ENCODE results near the gene CBX1. TPM values are rescaled to one million over a fixed set of nuclear protein-coding genes. Genes with fewer than 3 reads are reported as not detected.
A peak's percentile ranks its signal among the peaks of the same experiment; 100 is the strongest.

CBX1 gene
- total RNA-seq, 1 donor from 2014 or later = 39.1 TPM

DNA sequence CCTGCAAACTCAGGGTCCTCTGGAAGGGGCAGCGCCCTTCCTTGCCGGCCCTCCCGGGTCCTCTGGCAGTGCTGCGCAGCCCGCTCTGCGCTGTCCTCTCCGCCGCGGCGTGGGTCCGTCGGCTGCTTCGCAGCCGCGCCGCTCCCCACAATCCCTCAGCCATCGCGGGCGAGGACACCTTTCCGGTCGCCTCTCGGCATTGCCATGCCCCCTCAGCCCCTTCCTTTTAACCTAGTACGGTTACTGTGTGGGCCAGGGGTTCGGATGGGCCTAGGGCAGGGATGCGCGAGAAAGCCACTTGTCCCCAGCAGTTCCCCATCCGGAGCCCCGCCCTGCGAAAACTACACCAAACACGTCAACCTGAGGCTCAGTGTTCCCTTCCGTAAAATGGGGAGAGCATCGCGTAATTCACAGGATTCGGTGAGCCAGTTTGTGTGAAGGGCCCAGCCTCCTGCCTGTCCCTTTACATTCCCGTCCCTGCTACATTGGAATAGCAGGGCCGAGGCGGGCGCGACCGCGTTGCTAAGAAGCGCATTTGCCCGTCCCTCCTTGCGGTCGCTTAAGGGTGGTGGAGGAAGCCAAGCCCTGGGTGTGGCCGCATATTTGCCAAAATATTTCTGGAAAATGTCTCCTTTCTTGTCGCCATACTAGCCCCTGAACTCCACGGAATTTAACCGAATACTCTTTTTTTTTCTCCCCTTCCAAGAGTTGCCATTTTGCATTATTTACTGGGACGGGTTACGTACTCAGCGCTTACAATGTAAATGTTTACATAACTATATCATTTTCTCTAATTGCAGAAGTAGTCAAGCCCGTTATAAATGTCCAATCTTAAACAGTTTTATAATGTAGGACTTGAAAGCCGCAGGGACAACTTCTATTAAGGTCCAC is 76.9 kb downstream of the CBX1 start:
- H3K36me3 ChIP-seq (ENCODE audit: control insufficient read depth in 3 of 3, insufficient read depth in 3 of 3, low read length in 3 of 3) = no peaks in the 10 kb centered on the region
- peak overlapping the region; percentile 34 for H3K27ac ChIP-seq (ENCODE audit: low read depth, low read length)
- peaks cover 36 to 41% (median 41%) of the 10 kb centered on the region in 3 donors for H3K4me1 ChIP-seq (ENCODE audit: control insufficient read depth in 3 of 3, insufficient read depth in 3 of 3, low read length in 3 of 3)
- H3K9ac ChIP-seq (ENCODE audit: low read depth in 1 of 3, low read length in 3 of 3) = peak overlapping the region; percentile 36 to 76 (median 64)
- H3K4me3 ChIP-seq (ENCODE audit: low read length in 3 of 3) = peak overlapping the region; percentile 51 to 74 (median 63)
- H3K9me3 ChIP-seq (ENCODE audit: control insufficient read depth in 3 of 3, low read length in 3 of 3) = no peaks in the 10 kb centered on the region
- H3K27me3 ChIP-seq (ENCODE audit: control insufficient read depth in 3 of 3, insufficient read depth in 3 of 3, low read length in 3 of 3) = peaks cover 0 to 3% (median 0%) of the 10 kb centered on the region in 3 donors

GRCh38 chr17:48023400-48024148 is 77.7 kb downstream of the CBX1 start:
- Histone ChIP-seq H3K4me3 (ENCODE audit: low read length in 3 of 3) (peak overlapping the region; percentile 51 to 74 (median 63)), H3K27me3 (ENCODE audit: control insufficient read depth in 3 of 3, insufficient read depth in 3 of 3, low read length in 3 of 3) (peaks cover 0 to 7% (median 0%) of the 10 kb centered on the region in 3 donors), H3K36me3 (ENCODE audit: control insufficient read depth in 3 of 3, insufficient read depth in 3 of 3, low read length in 3 of 3) (no peaks in the 10 kb centered on the region), H3K9ac (ENCODE audit: low read depth in 1 of 3, low read length in 3 of 3) (peak overlapping the region; percentile 36 to 76 (median 64)), H3K4me1 (ENCODE audit: control insufficient read depth in 3 of 3, insufficient read depth in 3 of 3, low read length in 3 of 3) (peaks cover 36 to 41% (median 41%) of the 10 kb centered on the region in 3 donors), H3K9me3 (ENCODE audit: control insufficient read depth in 3 of 3, low read length in 3 of 3) (no peaks in the 10 kb centered on the region), H3K27ac (ENCODE audit: low read depth, low read length) (peak overlapping the region; percentile 34)

GRCh38 chr17:48022901-48023300 is 78.4 kb downstream of the CBX1 start:
- no peak overlapping the region for H3K9ac ChIP-seq (ENCODE audit: low read depth in 1 of 3, low read length in 3 of 3)
- H3K27me3 ChIP-seq (ENCODE audit: control insufficient read depth in 3 of 3, insufficient read depth in 3 of 3, low read length in 3 of 3) = peaks cover 0 to 7% (median 0%) of the 10 kb centered on the region in 3 donors
- H3K4me3 ChIP-seq (ENCODE audit: low read length in 3 of 3) = no peak overlapping the region

DNA sequence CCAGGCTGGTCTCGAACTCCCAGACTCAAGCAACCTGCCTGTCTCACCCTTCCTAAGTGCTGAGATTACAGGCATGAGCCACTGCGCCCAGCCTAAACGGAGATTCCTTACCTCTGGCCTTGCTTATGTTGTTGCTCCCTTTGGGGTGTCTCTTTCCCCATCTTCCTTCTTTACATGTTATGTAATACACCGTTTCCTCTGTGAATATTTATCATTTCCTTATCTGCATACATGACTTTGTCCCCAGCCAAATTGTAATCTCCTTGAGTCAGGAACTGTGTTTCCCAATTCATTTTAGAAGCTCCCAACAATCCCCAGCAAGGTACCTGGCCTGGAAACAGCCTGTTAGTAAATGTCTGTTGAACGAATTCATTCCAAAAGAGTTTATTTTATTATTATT is 79.3 kb downstream of the CBX1 start:
- Histone ChIP-seq H3K36me3 (ENCODE audit: control insufficient read depth in 3 of 3, insufficient read depth in 3 of 3, low read length in 3 of 3) (no peaks in the 10 kb centered on the region), H3K4me3 (ENCODE audit: low read length in 3 of 3) (no peak overlapping the region), H3K9me3 (ENCODE audit: control insufficient read depth in 3 of 3, low read length in 3 of 3) (no peaks in the 10 kb centered on the region), H3K27ac (ENCODE audit: low read depth, low read length) (no peak overlapping the region), H3K9ac (ENCODE audit: low read depth in 1 of 3, low read length in 3 of 3) (no peak overlapping the region), H3K27me3 (ENCODE audit: control insufficient read depth in 3 of 3, insufficient read depth in 3 of 3, low read length in 3 of 3) (peaks cover 0 to 7% (median 0%) of the 10 kb centered on the region in 3 donors), H3K4me1 (ENCODE audit: control insufficient read depth in 3 of 3, insufficient read depth in 3 of 3, low read length in 3 of 3) (peaks cover 33% of the 10 kb centered on the region in 3 donors)

More at GRCh38 chr17:48022901-48023300, 78.4 kb downstream of the CBX1 start:
- no peaks in the 10 kb centered on the region for H3K9me3 ChIP-seq (ENCODE audit: control insufficient read depth in 3 of 3, low read length in 3 of 3)
- peaks cover 36 to 41% (median 41%) of the 10 kb centered on the region in 3 donors for H3K4me1 ChIP-seq (ENCODE audit: control insufficient read depth in 3 of 3, insufficient read depth in 3 of 3, low read length in 3 of 3)
- no peaks in the 10 kb centered on the region for H3K36me3 ChIP-seq (ENCODE audit: control insufficient read depth in 3 of 3, insufficient read depth in 3 of 3, low read length in 3 of 3)
- no peak overlapping the region for H3K27ac ChIP-seq (ENCODE audit: low read depth, low read length)

Small RNAs within 50 kb of the gene (small RNA-seq; reads per million reads assigned to genes)
- gene AC004477.2 (not detected), gene MIR152 (220 reads per million, percentile 97 among the genes with 10 or more reads in this experiment), gene RNU6-1201P (not detected)

Other genes with a start within 250 kb of the CBX1 start
- gene SP2, start 205.2 kb downstream of the CBX1 start, total RNA-seq = 0.52 TPM
- gene PNPO, start 159.9 kb downstream of the CBX1 start, total RNA-seq = 12.0 TPM
- gene PRR15L, start 143.6 kb downstream of the CBX1 start, total RNA-seq = not detected
- 59.0 TPM for gene CDK5RAP3, start 130.4 kb downstream of the CBX1 start, total RNA-seq
- 39.7 TPM for gene COPZ2, start 63.7 kb downstream of the CBX1 start, total RNA-seq
- gene NFE2L1, start 53.1 kb downstream of the CBX1 start, total RNA-seq = 93.4 TPM
- gene SNX11, start 6.3 kb upstream of the CBX1 start, total RNA-seq = 7.3 TPM

Data from skeletal muscle tissue (tissue), 5 donors.